Measurements from ENCODE around the gene SLC27A2.

- TF ChIP-seq CTCF (IDR thresholded peaks at IDR 0.05 in 2 of 3, conservative IDR thresholded peaks at IDR 0.05 in 1 of 3; ENCODE audit: control insufficient read depth in 2 of 3, extremely low read depth in 1 of 3, insufficient read depth in 1 of 3, low read depth in 3 of 3, low read length in 3 of 3): no peak
- no peak for TF ChIP-seq TARDBP (IDR thresholded peaks at IDR 0.05; ENCODE audit: borderline replicate concordance)
- TF ChIP-seq KLF5 (IDR thresholded peaks at IDR 0.05; ENCODE audit: partially characterized antibody): no peak
- TF ChIP-seq YY1 (IDR thresholded peaks at IDR 0.05; ENCODE audit: low read depth, low read length): no peak
Measured at GRCh38 chr15:50163719-50164410, 18.1 kb upstream of the SLC27A2 start.

Measured in GM12878 (cell line).